Nephron progenitor cell (in vitro differentiated cells): ENCODE measurements around the gene PIK3R1.
A peak's percentile ranks its signal among the peaks of the same experiment; 100 is the strongest.

ENCODE experiments used
- DNase-seq: peaks from one replicate; pipeline ENCODE4 v3.0.0; 2021
- H3K27ac Mint-ChIP-seq: 2 replicates; pipeline ENCODE4 v1.8.0; 2021; ENCODE audit warnings: mild to moderate bottlenecking, moderate library complexity, mixed read lengths
- H3K27me3 Mint-ChIP-seq: 2 replicates; pipeline ENCODE4 v1.8.0; 2021; ENCODE audit warnings: mild to moderate bottlenecking, low read depth, mixed read lengths; ENCODE audit not compliant: poor library complexity
- H3K36me3 Mint-ChIP-seq: 2 replicates; pipeline ENCODE4 v1.8.0; 2021; ENCODE audit warnings: low read depth, mixed read lengths
- H3K4me1 Mint-ChIP-seq: 2 replicates; pipeline ENCODE4 v1.8.0; 2021; ENCODE audit warnings: mixed read lengths
- H3K4me3 Mint-ChIP-seq: 2 replicates; pipeline ENCODE4 v1.8.0; 2021; ENCODE audit warnings: mild to moderate bottlenecking, moderate library complexity, mixed read lengths
- H3K9me3 Mint-ChIP-seq: 2 replicates; pipeline ENCODE4 v1.8.0; 2021; ENCODE audit warnings: mild to moderate bottlenecking, moderate library complexity, mixed read lengths
- TF ChIP-seq, protein P1 (sequence below): fragments of 200-600 bp; sonication (generic); IDR thresholded peaks from 2 replicates; pipeline ENCODE4 v1.5.0; 2021; ENCODE audit warnings: antibody characterized with exemption

PIK3R1 gene

GRCh38 chr5:68285851-68286611 is 70.5 kb downstream of the PIK3R1 start:
- Mint-ChIP-seq H3K27ac (peak overlapping the region; percentile 60), H3K4me3 (peak overlapping the region; percentile 12), H3K4me1 (peaks cover 59% of the 10 kb centered on the region), H3K36me3 (peaks cover 18% of the 10 kb centered on the region), H3K9me3 (no peaks in the 10 kb centered on the region), H3K27me3 (no peaks in the 10 kb centered on the region)
- DNase-seq = no peak
- TF ChIP-seq, protein P1, sequence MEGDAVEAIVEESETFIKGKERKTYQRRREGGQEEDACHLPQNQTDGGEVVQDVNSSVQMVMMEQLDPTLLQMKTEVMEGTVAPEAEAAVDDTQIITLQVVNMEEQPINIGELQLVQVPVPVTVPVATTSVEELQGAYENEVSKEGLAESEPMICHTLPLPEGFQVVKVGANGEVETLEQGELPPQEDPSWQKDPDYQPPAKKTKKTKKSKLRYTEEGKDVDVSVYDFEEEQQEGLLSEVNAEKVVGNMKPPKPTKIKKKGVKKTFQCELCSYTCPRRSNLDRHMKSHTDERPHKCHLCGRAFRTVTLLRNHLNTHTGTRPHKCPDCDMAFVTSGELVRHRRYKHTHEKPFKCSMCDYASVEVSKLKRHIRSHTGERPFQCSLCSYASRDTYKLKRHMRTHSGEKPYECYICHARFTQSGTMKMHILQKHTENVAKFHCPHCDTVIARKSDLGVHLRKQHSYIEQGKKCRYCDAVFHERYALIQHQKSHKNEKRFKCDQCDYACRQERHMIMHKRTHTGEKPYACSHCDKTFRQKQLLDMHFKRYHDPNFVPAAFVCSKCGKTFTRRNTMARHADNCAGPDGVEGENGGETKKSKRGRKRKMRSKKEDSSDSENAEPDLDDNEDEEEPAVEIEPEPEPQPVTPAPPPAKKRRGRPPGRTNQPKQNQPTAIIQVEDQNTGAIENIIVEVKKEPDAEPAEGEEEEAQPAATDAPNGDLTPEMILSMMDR = peak; percentile 80

DNA sequence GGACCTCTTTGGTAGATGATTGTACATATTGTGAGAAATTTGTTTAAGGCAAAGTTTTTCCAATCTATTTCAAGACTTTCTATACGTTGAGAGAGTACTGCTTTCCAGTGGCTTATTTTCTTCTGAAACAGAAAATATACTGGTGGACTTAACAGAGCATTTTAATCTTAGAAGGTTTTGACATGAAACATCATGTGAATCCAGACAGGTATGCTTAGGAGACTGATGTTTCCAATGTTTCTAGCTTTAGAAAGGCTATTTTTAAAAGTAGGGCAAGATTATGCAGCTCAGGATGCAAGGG is 71.0 kb downstream of the PIK3R1 start:
- no peak for DNase-seq
- no peaks in the 10 kb centered on the region for H3K27me3 Mint-ChIP-seq
- H3K36me3 Mint-ChIP-seq = peaks cover 15% of the 10 kb centered on the region
- H3K4me1 Mint-ChIP-seq = peaks cover 61% of the 10 kb centered on the region
- no peak overlapping the region for H3K27ac Mint-ChIP-seq
- TF ChIP-seq, protein P1 = no peak
- no peaks in the 10 kb centered on the region for H3K9me3 Mint-ChIP-seq
- peak overlapping the region; percentile 12 for H3K4me3 Mint-ChIP-seq

DNA sequence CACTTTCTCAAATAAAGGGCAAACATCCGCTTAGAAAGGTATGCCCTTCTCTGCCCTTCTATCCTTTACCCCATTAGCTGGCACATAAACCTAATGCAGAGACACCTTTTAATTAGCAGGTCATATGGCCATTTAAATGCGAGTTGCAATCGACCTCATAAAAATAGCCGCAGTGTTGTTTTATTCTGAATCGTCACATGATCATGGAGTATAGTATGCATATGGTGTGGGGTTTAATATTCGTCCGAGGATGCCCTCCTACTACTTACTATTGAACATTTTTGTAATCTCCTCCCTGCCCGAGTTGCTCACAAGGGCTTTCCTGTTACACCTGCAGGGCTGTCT is 72.0 kb downstream of the PIK3R1 start:
- DNase-seq = no peak
- Mint-ChIP-seq H3K9me3 (no peaks in the 10 kb centered on the region), H3K27me3 (no peaks in the 10 kb centered on the region), H3K4me1 (peaks cover 61% of the 10 kb centered on the region), H3K36me3 (peaks cover 12% of the 10 kb centered on the region), H3K4me3 (peak overlapping the region; percentile 87), H3K27ac (peak overlapping the region; percentile 89)
- TF ChIP-seq, protein P1 = no peak

- Mint-ChIP-seq H3K27ac (peak overlapping the region; percentile 93), H3K9me3 (no peaks in the 10 kb centered on the region), H3K4me1 (peaks cover 61% of the 10 kb centered on the region), H3K36me3 (peaks cover 14% of the 10 kb centered on the region), H3K27me3 (no peaks in the 10 kb centered on the region), H3K4me3 (peak overlapping the region; percentile 87)
- peak; percentile 79 for DNase-seq
- TF ChIP-seq, protein P1 = no peak
Observed at GRCh38 chr5:68287976-68288706, 72.6 kb downstream of the PIK3R1 start.

DNA sequence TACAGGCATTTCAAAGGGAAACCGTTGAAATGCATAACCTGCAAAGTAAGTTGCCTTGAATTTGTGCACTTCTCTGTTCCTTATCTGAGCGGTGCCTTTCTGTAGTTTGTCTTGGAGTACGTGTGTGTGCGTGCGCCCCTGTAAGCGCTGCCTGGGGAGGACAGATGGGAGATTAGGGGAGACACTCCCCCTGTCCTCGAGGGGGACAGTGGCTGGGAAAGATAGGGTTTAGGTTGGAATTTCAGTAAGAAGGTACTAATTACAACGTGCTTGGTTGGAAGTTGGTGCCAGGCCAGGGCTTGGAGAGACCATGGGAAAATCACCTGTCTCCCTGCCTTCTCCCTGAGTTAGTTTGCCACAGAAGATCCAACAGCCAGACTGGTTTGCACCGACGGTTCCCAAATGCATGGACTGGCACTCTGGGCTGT is 73.2 kb downstream of the PIK3R1 start:
- H3K27me3 Mint-ChIP-seq = no peaks in the 10 kb centered on the region

More for the DNA sequence above, 73.2 kb downstream of the PIK3R1 start:
- peak overlapping the region; percentile 93 for H3K27ac Mint-ChIP-seq
- H3K9me3 Mint-ChIP-seq = no peaks in the 10 kb centered on the region
- TF ChIP-seq, protein P1 = no peak
- H3K4me1 Mint-ChIP-seq = peaks cover 61% of the 10 kb centered on the region
- peaks cover 14% of the 10 kb centered on the region for H3K36me3 Mint-ChIP-seq
- DNase-seq = no peak
- H3K4me3 Mint-ChIP-seq = peak overlapping the region; percentile 87
